Measurements from ENCODE around the gene HCN2. TPM values are rescaled to one million over a fixed set of nuclear protein-coding genes. Genes with fewer than 3 reads are reported as not detected.

HCN2 gene
- total RNA-seq, 3 donors from 2014 or later (not counting 1 experiment from before 2014, with no cell fraction given) = 0.96 to 1.6 (median 1.1) TPM

GRCh38 chr19:580274-580835 lies 9.3 kb upstream of the HCN2 start:
- no peak overlapping the region for H3K4me3 ChIP-seq (ENCODE audit: low read length)
- H3K27me3 ChIP-seq (ENCODE audit: control insufficient read depth, insufficient read depth, low read length) = no peaks in the 10 kb centered on the region
- H3K4me3 Mint-ChIP-seq = no peak overlapping the region
- WGBS (ENCODE audit: insufficient coverage) = 94% methylated on average over 22 of the region's 22 CpGs
- no peak overlapping the region for H3K27ac ChIP-seq (ENCODE audit: low read length)
- H3K27ac Mint-ChIP-seq = no peak overlapping the region
- TF ChIP-seq CTCF (IDR thresholded peaks at IDR 0.05) = no peak
- intact Hi-C loops (cut with micrococcal nuclease) = no loop called here
- H3K36me3 ChIP-seq (ENCODE audit: control insufficient read depth, insufficient read depth, low read length) = peaks cover 39% of the 10 kb centered on the region
- DNase-seq (no peak), ATAC-seq (no peak)
- H3K9me3 ChIP-seq (ENCODE audit: control insufficient read depth, insufficient read depth, low read length) = no peaks in the 10 kb centered on the region
- no peaks in the 10 kb centered on the region for H3K36me3 Mint-ChIP-seq
- H3K4me1 ChIP-seq (ENCODE audit: control insufficient read depth, insufficient read depth, low read length) = peaks cover 32% of the 10 kb centered on the region
- H3K27me3 Mint-ChIP-seq (ENCODE audit: low read depth in 2 of 2) = no peaks in the 10 kb centered on the region
- H3K9me3 Mint-ChIP-seq = no peaks in the 10 kb centered on the region
- H3K4me1 Mint-ChIP-seq = peaks cover 10 to 34% of the 10 kb centered on the region in 2 donors

GRCh38 chr19:581399-582111 lies 8.1 kb upstream of the HCN2 start:
- H3K36me3 Mint-ChIP-seq = no peaks in the 10 kb centered on the region
- 97% methylated on average over 40 of the region's 40 CpGs for WGBS (ENCODE audit: insufficient coverage)
- intact Hi-C loops (cut with micrococcal nuclease) = no loop called here
- H3K4me1 Mint-ChIP-seq = peaks cover 10 to 22% of the 10 kb centered on the region in 2 donors
- H3K27ac Mint-ChIP-seq = no peak overlapping the region
- TF ChIP-seq CTCF (IDR thresholded peaks at IDR 0.05) = no peak
- H3K4me1 ChIP-seq (ENCODE audit: control insufficient read depth, insufficient read depth, low read length) = peaks cover 24% of the 10 kb centered on the region
- H3K27ac ChIP-seq (ENCODE audit: low read length) = no peak overlapping the region
- no peaks in the 10 kb centered on the region for H3K27me3 Mint-ChIP-seq (ENCODE audit: low read depth in 2 of 2)
- ATAC-seq (no peak), DNase-seq (no peak)
- H3K9me3 ChIP-seq (ENCODE audit: control insufficient read depth, insufficient read depth, low read length) = no peaks in the 10 kb centered on the region
- no peak overlapping the region for H3K4me3 Mint-ChIP-seq
- H3K27me3 ChIP-seq (ENCODE audit: control insufficient read depth, insufficient read depth, low read length) = no peaks in the 10 kb centered on the region
- peaks cover 39% of the 10 kb centered on the region for H3K36me3 ChIP-seq (ENCODE audit: control insufficient read depth, insufficient read depth, low read length)
- no peaks in the 10 kb centered on the region for H3K9me3 Mint-ChIP-seq
- H3K4me3 ChIP-seq (ENCODE audit: low read length) = no peak overlapping the region

- H3K36me3 Mint-ChIP-seq = no peaks in the 10 kb centered on the region
- Histone ChIP-seq H3K9me3 (ENCODE audit: control insufficient read depth, insufficient read depth, low read length) (no peaks in the 10 kb centered on the region), H3K27ac (ENCODE audit: low read length) (no peak overlapping the region), H3K4me3 (ENCODE audit: low read length) (no peak overlapping the region), H3K36me3 (ENCODE audit: control insufficient read depth, insufficient read depth, low read length) (peaks cover 35% of the 10 kb centered on the region), H3K4me1 (ENCODE audit: control insufficient read depth, insufficient read depth, low read length) (peaks cover 14% of the 10 kb centered on the region), H3K27me3 (ENCODE audit: control insufficient read depth, insufficient read depth, low read length) (no peaks in the 10 kb centered on the region)
- 92% methylated on average over 31 of the region's 31 CpGs for WGBS (ENCODE audit: insufficient coverage)
- DNase-seq (no peak), ATAC-seq (no peak)
- TF ChIP-seq CTCF (IDR thresholded peaks at IDR 0.05) = no peak
- H3K27ac Mint-ChIP-seq = no peak overlapping the region
- H3K27me3 Mint-ChIP-seq (ENCODE audit: low read depth in 2 of 2) = no peaks in the 10 kb centered on the region
- no peak overlapping the region for H3K4me3 Mint-ChIP-seq
- peaks cover 5 to 12% of the 10 kb centered on the region in 2 donors for H3K4me1 Mint-ChIP-seq
- no peaks in the 10 kb centered on the region for H3K9me3 Mint-ChIP-seq
- intact Hi-C loops (cut with micrococcal nuclease) = no loop called here
Observed at GRCh38 chr19:582497-583197, 7.0 kb upstream of the HCN2 start.

All from natural killer cell (primary cell).